OCI-M2 (cell line): ENCODE data around the gene ZNF30.
"Not testable (repeated sequence)": the region's sequence is repeated elsewhere in the genome, so short reads cannot be mapped to it uniquely, and the experiment has no call there.

Source experiments
- DNase-seq: peaks from one replicate; lab custom pipeline; 2025; ENCODE audit not compliant: unreplicated experiment; lab: John Stamatoyannopoulos, UW

The ZNF30 gene

DNA sequence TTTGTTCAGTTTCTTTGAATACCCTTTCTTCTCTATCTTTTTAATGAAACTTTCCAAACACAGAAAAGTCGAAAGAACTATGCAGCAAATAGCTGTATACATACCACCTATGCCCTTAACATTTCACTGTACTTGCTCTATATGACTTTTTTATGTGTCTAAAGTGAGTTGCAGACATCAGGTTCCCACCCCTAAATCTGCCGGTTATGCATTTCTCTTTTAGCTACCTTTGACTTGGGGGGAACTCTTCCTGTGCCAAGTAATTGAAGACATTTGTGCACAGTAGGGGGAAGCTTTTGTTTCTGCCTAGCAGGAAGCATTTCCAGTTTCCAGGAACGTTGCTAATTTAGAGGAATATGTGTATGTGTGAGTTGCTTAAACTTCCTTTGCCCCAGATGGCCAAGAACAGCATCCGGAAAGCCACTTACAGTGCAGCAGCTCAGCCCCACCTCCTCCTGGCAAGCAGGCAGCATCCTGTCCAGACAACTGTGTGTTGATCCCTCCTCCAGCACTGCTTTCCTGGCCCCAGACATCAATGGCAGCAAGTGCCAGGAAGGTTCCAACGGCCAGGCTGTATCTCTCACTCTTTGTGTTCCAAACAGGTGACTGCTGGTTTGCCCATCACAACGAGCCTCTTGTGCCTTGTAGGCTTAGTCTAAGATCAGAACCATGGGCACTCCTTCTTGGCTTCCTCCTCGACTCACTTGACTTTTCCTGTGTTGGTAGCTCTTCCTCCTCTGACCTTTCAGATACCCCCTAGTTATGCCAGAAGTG lies 58.7 kb downstream of the ZNF30 start:
- no peak for DNase-seq

DNA sequence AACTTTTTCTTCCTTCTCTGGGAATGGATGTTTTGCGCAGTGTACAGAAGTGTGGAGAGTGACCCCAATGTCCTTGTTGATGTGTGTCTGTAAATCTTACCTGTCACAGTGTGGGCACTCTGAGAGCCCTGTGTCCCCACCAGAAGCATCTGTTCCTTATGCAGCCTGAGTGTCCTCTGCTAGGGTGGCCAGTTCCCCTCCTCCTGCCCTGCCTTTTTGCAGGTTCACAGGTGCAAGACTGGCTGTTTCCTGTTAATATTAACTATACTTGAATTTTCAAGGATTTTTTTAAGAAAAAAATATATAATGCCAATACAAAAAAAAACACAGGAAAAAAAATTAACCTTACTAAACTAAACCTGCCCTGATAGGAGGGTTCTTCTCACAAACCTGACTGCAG lies 61.4 kb downstream of the ZNF30 start:
- no peak for DNase-seq

DNA sequence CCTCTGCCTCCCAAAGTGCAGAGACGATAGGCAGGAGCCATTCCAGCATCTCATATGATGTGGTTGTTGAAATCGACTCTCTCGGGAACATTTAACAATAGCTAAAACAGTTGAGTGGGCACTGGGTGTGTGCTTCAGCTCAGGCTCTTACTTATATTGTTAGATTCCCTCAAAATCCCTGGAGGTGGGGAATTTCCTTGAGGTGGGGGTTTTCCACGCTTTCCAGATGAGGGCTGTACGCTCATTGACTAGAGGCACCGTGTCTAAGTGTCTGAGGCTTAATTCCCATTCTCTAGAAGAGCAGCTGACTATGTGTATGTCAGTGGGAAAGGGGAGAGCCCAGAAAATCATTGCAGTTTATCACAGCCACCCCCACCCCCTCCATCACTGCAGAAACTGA lies 62.6 kb downstream of the ZNF30 start:
- no peak for DNase-seq

DNA sequence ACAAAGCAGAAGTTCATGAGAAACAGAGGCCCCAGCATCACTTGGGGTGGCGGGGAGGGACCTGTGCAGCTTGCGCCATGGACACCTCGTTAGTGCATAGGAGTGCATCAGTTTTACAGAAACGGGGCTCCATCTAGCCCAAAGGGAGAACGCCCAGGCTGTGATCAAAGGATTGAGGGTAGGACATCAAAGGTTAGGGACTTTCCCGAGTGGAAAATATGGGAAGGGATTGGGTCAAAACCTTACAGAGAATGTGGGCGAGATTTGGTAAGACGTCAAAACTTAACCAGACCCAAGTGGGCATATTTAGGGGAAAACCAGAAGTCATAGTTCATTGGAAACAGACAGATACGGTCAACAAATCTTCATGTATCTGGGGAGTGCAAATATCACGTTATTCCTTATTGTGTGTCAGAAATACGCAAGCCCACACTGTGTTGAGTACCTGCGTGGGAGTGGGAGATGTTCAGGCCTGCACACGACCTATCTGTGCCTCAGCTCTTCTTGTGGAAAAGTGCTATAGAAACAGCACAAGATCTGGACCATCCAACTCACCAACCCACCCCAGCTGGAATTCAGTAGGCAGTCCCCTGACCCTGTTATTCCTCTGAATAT lies 64.0 kb downstream of the ZNF30 start:
- no peak for DNase-seq

DNA sequence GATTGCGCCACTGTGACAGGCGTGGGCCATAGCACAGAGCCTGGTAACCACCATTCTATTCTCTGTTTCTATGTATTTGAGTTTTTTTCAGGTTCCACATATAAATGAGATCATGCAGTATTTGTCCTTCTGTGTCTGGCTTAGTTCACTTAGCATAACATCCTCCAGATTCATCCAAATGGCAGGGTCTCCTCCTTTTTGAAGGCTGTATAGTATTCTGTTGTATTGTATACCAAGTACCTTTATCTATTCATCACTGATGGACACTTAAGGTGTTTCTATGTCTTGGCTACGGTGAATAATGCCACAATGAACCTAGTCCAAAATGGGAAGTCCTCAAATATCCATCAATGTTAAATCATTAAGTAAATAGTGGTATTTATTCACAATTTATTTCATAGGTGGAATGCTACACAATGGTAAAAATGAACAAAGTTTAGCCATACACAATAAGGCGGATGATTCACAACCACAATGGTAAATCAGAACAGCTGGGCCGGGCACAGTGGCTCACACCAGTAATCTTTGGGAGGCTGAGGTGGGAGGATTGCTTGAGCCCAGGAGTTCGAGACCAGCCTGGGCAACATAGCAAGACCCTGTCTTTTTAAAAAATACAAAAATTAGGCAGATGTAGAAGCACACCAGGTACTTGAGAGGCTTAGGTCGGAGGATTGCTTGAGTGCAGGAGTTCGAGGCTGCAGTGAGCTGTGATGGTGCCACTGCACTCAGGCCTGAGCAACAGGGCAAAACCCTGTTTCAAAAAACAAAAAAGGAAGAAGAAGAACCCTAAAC lies 65.0 kb downstream of the ZNF30 start:
- DNase-seq: no peak

DNA sequence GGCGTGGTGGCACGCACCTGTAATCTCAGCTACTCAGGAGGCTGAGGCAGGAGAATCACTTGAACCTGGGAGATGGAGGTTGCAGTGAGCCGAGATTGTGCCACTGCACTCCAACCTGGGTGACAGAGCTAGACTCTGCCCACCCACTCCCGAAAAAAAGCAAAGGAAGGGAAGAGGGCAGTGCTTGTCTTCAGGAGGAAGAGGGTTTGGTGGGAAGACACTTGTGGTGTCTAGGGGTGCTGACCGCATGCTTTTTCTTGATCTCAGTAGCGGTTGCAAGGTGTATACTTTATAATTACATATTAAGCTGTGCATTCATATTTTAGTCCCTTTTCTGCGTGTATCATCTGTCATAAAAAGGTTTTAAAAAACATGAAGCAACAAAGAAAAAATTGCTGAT lies 65.9 kb downstream of the ZNF30 start:
- DNase-seq: not testable (repeated sequence)

DNA sequence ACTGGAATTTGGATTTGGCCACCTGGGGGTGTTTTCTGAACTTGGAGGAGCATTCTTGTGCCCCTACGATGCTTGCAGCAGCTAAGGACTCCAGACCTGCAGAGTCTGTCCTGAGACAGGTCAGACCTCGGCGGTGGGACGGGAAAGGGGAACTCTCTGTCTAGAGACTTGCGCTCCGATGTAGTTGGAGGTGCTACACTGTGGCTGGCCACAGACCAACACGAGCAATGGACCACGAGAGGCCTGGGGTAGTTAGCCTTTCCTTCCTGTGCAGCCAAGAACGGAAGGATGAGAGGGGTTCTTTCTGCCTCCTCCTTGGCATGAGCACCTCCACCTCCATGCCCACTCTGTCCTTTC lies 67.6 kb downstream of the ZNF30 start:
- DNase-seq: no peak
